GM19438 (cell line): ENCODE results near the gene NELL1.

ENCODE experiments used
- ATAC-seq: cut with Tn5 transposase; IDR thresholded peaks from one replicate; pipeline ENCODE4 v1.9.1; 2021; ENCODE audit warnings: low read depth; ENCODE audit not compliant: unreplicated experiment

Gene NELL1

GRCh38 chr11:21520244-21520643, 850.9 kb downstream of the NELL1 start:
- ATAC-seq, result no peak

- ATAC-seq, result no peak
These were observed 859.8 kb downstream of the NELL1 start for GRCh38 chr11:21529187-21529586.

GRCh38 chr11:21534288-21534687, 864.9 kb downstream of the NELL1 start:
- ATAC-seq, result no peak

GRCh38 chr11:21537980-21538379, 868.6 kb downstream of the NELL1 start:
- ATAC-seq, result no peak

- no peak for ATAC-seq
These were observed 871.9 kb downstream of the NELL1 start for GRCh38 chr11:21541187-21541751.

GRCh38 chr11:21543901-21544300, 874.5 kb downstream of the NELL1 start:
- ATAC-seq, result no peak

- ATAC-seq, result no peak
These were observed 876.3 kb downstream of the NELL1 start for GRCh38 chr11:21545699-21546098.

GRCh38 chr11:21546703-21547102, 877.3 kb downstream of the NELL1 start:
- ATAC-seq, result no peak

- ATAC-seq, result no peak
These were observed 883.5 kb downstream of the NELL1 start for GRCh38 chr11:21552911-21553310.

- no peak for ATAC-seq
These were observed 884.4 kb downstream of the NELL1 start for GRCh38 chr11:21553795-21554194.

- ATAC-seq, result no peak
These were observed 884.9 kb downstream of the NELL1 start for GRCh38 chr11:21554284-21554683.

- no peak for ATAC-seq
These were observed 887.5 kb downstream of the NELL1 start for GRCh38 chr11:21556926-21557325.

- ATAC-seq, result no peak
These were observed 891.1 kb downstream of the NELL1 start for GRCh38 chr11:21560466-21560975.

- no peak for ATAC-seq
These were observed 892.2 kb downstream of the NELL1 start for GRCh38 chr11:21561581-21561980.

GRCh38 chr11:21564095-21564494, 894.7 kb downstream of the NELL1 start:
- no peak for ATAC-seq

GRCh38 chr11:21564833-21565682, 895.7 kb downstream of the NELL1 start:
- no peak for ATAC-seq

- ATAC-seq, result no peak
These were observed 897.2 kb downstream of the NELL1 start for GRCh38 chr11:21566521-21567117.

- no peak for ATAC-seq
These were observed 898.4 kb downstream of the NELL1 start for GRCh38 chr11:21567645-21568290.

GRCh38 chr11:21572210-21572609, 902.8 kb downstream of the NELL1 start:
- no peak for ATAC-seq

GRCh38 chr11:21582791-21583190, 913.4 kb downstream of the NELL1 start:
- no peak for ATAC-seq

GRCh38 chr11:21588754-21589153, 919.4 kb downstream of the NELL1 start:
- no peak for ATAC-seq
